Liver (tissue), 9 donors: ENCODE data around the gene NDP. TPM values are rescaled to one million over a fixed set of nuclear protein-coding genes. Genes with fewer than 3 reads are reported as not detected.

Experiments used
- DNase-seq: peaks from one replicate; pipeline ENCODE4 v3.0.0-alpha.2; 2017; ENCODE audit warnings: low spot score
- H3K27ac ChIP-seq, 2 donors: one replicate each; pipeline ENCODE4 v1.7.0; 2013; ENCODE audit warnings: inconsistent platforms in 2 of 2, low read length in 2 of 2, control low read depth in 1 of 2, low read depth in 1 of 2, mild to moderate bottlenecking in 1 of 2
- H3K27me3 ChIP-seq, 4 donors: one replicate each; pipeline versions ENCODE4 v1.6.1 to v1.7.0; 2013; ENCODE audit warnings: low read length in 3 of 4, inconsistent platforms in 1 of 4, mild to moderate bottlenecking in 1 of 4, moderate library complexity in 1 of 4; ENCODE audit not compliant: control insufficient read depth in 4 of 4, insufficient read depth in 4 of 4
- H3K36me3 ChIP-seq, 4 donors: one replicate each; pipeline versions ENCODE4 v1.6.1 to v1.7.0; 2013; ENCODE audit warnings: low read length in 3 of 4, mild to moderate bottlenecking in 3 of 4, low read depth in 1 of 4, moderate library complexity in 1 of 4; ENCODE audit not compliant: control insufficient read depth in 4 of 4, insufficient read depth in 3 of 4
- H3K4me1 ChIP-seq, 4 donors: one replicate each; pipeline versions ENCODE4 v1.6.1 to v1.7.0; 2013; ENCODE audit warnings: low read length in 3 of 4, mild to moderate bottlenecking in 3 of 4, moderate library complexity in 1 of 4; ENCODE audit not compliant: control insufficient read depth in 4 of 4, insufficient read depth in 4 of 4
- H3K4me3 ChIP-seq, 3 donors: one replicate each; pipeline versions ENCODE4 v1.6.1 to v1.7.0; 2013; ENCODE audit warnings: low read length in 3 of 3, control low read depth in 1 of 3, low read depth in 1 of 3, mild to moderate bottlenecking in 1 of 3
- H3K9ac ChIP-seq, 2 donors: one replicate each; pipeline ENCODE4 v1.7.0; 2013; ENCODE audit warnings: low read length in 2 of 2, mild to moderate bottlenecking in 2 of 2, moderate library complexity in 2 of 2, control low read depth in 1 of 2, low read depth in 1 of 2
- H3K9me3 ChIP-seq, 4 donors: one replicate each; pipeline versions ENCODE4 v1.6.1 to v1.7.0; 2013; ENCODE audit warnings: low read length in 3 of 4; ENCODE audit not compliant: control insufficient read depth in 4 of 4
- EGR1 ChIP-seq, 2 donors: IDR thresholded peaks; 2 replicates each; pipeline ENCODE4 v1.6.1; 2016 to 2018; ENCODE audit warnings: antibody characterized with exemption in 2 of 2, low read depth in 2 of 2
- FOXA1 ChIP-seq: IDR thresholded peaks from 2 replicates; pipeline ENCODE4 v1.6.1; 2016; ENCODE audit warnings: antibody characterized with exemption
- FOXA2 ChIP-seq: IDR thresholded peaks from 2 replicates; pipeline ENCODE4 v1.6.1; 2016; ENCODE audit warnings: antibody characterized with exemption
- GABPA ChIP-seq, 2 donors: IDR thresholded peaks in 1 of 2; conservative IDR thresholded peaks in 1 of 2; 2 replicates each; pipeline ENCODE4 v1.6.1; 2016; ENCODE audit warnings: antibody characterized with exemption in 2 of 2, mild to moderate bottlenecking in 1 of 2, moderate library complexity in 1 of 2
- HNF4A ChIP-seq, 2 donors: conservative IDR thresholded peaks; 2 replicates each; pipeline ENCODE4 v1.6.1; 2016; ENCODE audit warnings: antibody characterized with exemption in 2 of 2, mild to moderate bottlenecking in 2 of 2
- JUND ChIP-seq, 2 donors: IDR thresholded peaks; 2 replicates each; pipeline ENCODE4 v1.6.1; 2016; ENCODE audit warnings: antibody characterized with exemption in 2 of 2
- NR2F2 ChIP-seq: IDR thresholded peaks from 2 replicates; pipeline ENCODE4 v1.6.1; 2016; ENCODE audit warnings: antibody characterized with exemption
- RAD21 ChIP-seq, 2 donors: IDR thresholded peaks; 2 replicates each; pipeline ENCODE4 v1.6.1; 2016; ENCODE audit warnings: antibody characterized with exemption in 2 of 2, mild to moderate bottlenecking in 2 of 2
- RXRA ChIP-seq, 2 donors: IDR thresholded peaks; 2 replicates each; pipeline ENCODE4 v1.6.1; 2017 to 2018; ENCODE audit warnings: antibody characterized with exemption in 2 of 2, mild to moderate bottlenecking in 1 of 2
- SP1 ChIP-seq: IDR thresholded peaks from 2 replicates; pipeline ENCODE4 v1.6.1; 2018; ENCODE audit warnings: antibody characterized with exemption, mild to moderate bottlenecking
- YY1 ChIP-seq: IDR thresholded peaks from 2 replicates; pipeline ENCODE4 v1.6.1; 2016; ENCODE audit warnings: antibody characterized with exemption, mild to moderate bottlenecking
- WGBS: extraction: QIAGEN DNeasy Blood & Tissue Kit; methylation state at CpG from one replicate; pipeline ENCODE4 v1.1.7; 2013; 5-methylcytosine and 5-hydroxymethylcytosine counted together
- polyA plus RNA-seq, 2 donors: library from polyadenylated mRNA; stranded (reverse) in 1 of 2; unstranded in 1 of 2; fragments of 200-250 nt in 1 of 2; fragments of >200 nt in 1 of 2; fragmentation: Nextera tagmentation in 1 of 2; extraction: Ambion mirVana in 1 of 2; gene quantifications; one replicate each; pipeline versions ENCODE4 v1.2.1 to v1.2.3, GENCODE V29; 2013 to 2015
- total RNA-seq, 2 donors: library from RNA; depleted of rRNA; stranded (reverse); fragments of >200 nt; gene quantifications; one replicate each; pipeline ENCODE4 v1.2.3, GENCODE V29; 2014
- TF ChIP-seq, protein P1 (sequence below): fragments of 150-350 bp; IDR thresholded peaks from 2 replicates; pipeline ENCODE4 v1.5.1; 2017; ENCODE audit warnings: improper control_type of control experiment, low read depth, low read length; ENCODE audit not compliant: missing input control
- TF ChIP-seq, protein P2 (sequence below): IDR thresholded peaks from 2 replicates; pipeline ENCODE4 v1.6.1; 2016; ENCODE audit warnings: antibody characterized with exemption
- TF ChIP-seq, protein P3 (sequence below): IDR thresholded peaks from 2 replicates; pipeline ENCODE4 v1.6.1; 2016; ENCODE audit warnings: antibody characterized with exemption
- TF ChIP-seq, protein P4 (sequence below): IDR thresholded peaks from 2 replicates; pipeline ENCODE4 v1.6.1; 2016; ENCODE audit warnings: antibody characterized with exemption, mild to moderate bottlenecking
- donor health status: healthy.
- donor health status: healthy.
- donor health status: healthy.
- donor health status: healthy.
- donor health status: healthy.

NDP gene
- total and polyA plus RNA-seq, 4 donors, result not detected

DNA sequence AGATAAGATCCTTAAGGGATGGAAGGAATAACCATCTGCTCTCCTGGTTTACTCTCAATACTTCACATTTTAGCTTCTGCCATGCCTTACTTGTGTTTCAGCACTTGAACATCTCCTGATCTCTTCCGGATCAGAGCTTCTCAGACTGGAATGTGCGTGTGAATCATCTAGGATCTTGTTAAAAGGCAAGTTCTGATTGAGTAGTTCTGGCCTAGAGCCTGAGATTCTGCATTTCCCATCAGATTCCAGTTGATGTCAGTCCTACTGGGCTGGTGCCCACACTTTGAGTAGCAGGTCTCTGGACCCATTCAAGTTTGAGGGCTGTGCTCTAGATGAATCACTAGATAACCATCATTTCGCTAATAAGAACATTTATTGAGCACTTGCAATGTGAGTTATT is 20.0 kb downstream of the NDP start (continued):
- TF ChIP-seq SP1, result no peak
- no peak for TF ChIP-seq FOXA2
- TF ChIP-seq JUND (IDR thresholded peaks at IDR 0.05), result no peak
- no peak for TF ChIP-seq NR2F2
- TF ChIP-seq, protein P1, sequence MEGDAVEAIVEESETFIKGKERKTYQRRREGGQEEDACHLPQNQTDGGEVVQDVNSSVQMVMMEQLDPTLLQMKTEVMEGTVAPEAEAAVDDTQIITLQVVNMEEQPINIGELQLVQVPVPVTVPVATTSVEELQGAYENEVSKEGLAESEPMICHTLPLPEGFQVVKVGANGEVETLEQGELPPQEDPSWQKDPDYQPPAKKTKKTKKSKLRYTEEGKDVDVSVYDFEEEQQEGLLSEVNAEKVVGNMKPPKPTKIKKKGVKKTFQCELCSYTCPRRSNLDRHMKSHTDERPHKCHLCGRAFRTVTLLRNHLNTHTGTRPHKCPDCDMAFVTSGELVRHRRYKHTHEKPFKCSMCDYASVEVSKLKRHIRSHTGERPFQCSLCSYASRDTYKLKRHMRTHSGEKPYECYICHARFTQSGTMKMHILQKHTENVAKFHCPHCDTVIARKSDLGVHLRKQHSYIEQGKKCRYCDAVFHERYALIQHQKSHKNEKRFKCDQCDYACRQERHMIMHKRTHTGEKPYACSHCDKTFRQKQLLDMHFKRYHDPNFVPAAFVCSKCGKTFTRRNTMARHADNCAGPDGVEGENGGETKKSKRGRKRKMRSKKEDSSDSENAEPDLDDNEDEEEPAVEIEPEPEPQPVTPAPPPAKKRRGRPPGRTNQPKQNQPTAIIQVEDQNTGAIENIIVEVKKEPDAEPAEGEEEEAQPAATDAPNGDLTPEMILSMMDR, result no peak

DNA sequence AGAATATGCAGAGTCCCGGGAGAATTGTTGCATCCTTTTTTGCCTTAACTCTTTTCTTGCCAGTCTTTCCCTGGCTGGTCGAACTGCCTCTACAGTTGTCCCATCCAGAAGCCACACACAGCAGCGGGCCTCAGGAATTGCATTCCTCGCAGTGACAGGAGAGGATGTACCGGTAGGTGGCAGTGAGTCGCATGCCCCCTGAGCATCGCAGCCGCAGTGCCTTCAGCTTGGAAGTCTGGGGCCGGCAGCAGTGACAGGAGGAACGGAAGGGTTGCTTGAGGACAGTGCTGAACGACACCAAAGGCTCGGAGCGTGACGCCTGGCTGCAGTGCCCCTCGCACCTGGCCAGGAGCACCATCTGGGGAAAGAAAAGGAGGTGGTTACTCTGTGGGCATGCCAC is 23.5 kb downstream of the NDP start:
- H3K9ac ChIP-seq, result no peak overlapping the region
- H3K9me3 ChIP-seq, result no peaks in the 10 kb centered on the region
- H3K27ac ChIP-seq, result no peak overlapping the region
- no peak overlapping the region for H3K4me3 ChIP-seq
- DNase-seq, result no peak
- TF ChIP-seq SP1, result no peak
- no peak for TF ChIP-seq JUND (IDR thresholded peaks at IDR 0.05)
- TF ChIP-seq, protein P2, sequence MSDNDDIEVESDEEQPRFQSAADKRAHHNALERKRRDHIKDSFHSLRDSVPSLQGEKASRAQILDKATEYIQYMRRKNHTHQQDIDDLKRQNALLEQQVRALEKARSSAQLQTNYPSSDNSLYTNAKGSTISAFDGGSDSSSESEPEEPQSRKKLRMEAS, result no peak
- no peak for TF ChIP-seq FOXA1
- TF ChIP-seq FOXA2, result no peak
- TF ChIP-seq, protein P3, sequence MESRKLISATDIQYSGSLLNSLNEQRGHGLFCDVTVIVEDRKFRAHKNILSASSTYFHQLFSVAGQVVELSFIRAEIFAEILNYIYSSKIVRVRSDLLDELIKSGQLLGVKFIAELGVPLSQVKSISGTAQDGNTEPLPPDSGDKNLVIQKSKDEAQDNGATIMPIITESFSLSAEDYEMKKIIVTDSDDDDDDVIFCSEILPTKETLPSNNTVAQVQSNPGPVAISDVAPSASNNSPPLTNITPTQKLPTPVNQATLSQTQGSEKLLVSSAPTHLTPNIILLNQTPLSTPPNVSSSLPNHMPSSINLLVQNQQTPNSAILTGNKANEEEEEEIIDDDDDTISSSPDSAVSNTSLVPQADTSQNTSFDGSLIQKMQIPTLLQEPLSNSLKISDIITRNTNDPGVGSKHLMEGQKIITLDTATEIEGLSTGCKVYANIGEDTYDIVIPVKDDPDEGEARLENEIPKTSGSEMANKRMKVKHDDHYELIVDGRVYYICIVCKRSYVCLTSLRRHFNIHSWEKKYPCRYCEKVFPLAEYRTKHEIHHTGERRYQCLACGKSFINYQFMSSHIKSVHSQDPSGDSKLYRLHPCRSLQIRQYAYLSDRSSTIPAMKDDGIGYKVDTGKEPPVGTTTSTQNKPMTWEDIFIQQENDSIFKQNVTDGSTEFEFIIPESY, result no peak
- TF ChIP-seq HNF4A (conservative IDR thresholded peaks at IDR 0.05), result no peak
- TF ChIP-seq, protein P4, sequence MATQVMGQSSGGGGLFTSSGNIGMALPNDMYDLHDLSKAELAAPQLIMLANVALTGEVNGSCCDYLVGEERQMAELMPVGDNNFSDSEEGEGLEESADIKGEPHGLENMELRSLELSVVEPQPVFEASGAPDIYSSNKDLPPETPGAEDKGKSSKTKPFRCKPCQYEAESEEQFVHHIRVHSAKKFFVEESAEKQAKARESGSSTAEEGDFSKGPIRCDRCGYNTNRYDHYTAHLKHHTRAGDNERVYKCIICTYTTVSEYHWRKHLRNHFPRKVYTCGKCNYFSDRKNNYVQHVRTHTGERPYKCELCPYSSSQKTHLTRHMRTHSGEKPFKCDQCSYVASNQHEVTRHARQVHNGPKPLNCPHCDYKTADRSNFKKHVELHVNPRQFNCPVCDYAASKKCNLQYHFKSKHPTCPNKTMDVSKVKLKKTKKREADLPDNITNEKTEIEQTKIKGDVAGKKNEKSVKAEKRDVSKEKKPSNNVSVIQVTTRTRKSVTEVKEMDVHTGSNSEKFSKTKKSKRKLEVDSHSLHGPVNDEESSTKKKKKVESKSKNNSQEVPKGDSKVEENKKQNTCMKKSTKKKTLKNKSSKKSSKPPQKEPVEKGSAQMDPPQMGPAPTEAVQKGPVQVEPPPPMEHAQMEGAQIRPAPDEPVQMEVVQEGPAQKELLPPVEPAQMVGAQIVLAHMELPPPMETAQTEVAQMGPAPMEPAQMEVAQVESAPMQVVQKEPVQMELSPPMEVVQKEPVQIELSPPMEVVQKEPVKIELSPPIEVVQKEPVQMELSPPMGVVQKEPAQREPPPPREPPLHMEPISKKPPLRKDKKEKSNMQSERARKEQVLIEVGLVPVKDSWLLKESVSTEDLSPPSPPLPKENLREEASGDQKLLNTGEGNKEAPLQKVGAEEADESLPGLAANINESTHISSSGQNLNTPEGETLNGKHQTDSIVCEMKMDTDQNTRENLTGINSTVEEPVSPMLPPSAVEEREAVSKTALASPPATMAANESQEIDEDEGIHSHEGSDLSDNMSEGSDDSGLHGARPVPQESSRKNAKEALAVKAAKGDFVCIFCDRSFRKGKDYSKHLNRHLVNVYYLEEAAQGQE, result no peak
- TF ChIP-seq RXRA (IDR thresholded peaks at IDR 0.05), result no peak
- TF ChIP-seq GABPA (IDR thresholded peaks at IDR 0.05 in 1 of 2, conservative IDR thresholded peaks at IDR 0.05 in 1 of 2), result no peak
- peak in 1 of 2 donors; percentile 68 for TF ChIP-seq RAD21 (IDR thresholded peaks at IDR 0.05)
- TF ChIP-seq, protein P1, result peak; percentile 31
- TF ChIP-seq EGR1 (IDR thresholded peaks at IDR 0.05; ENCODE audit: low read depth in 2 of 2), result no peak
- no peak for TF ChIP-seq YY1
- peaks cover 0 to 10% (median 0%) of the 10 kb centered on the region in 4 donors for H3K27me3 ChIP-seq
- peaks cover 0 to 2% (median 0%) of the 10 kb centered on the region in 4 donors for H3K4me1 ChIP-seq
- 7% methylated on average over 15 of the region's 15 CpGs for WGBS
- H3K36me3 ChIP-seq, result no peaks in the 10 kb centered on the region
